Activated CD4-positive, alpha-beta T cell treated with anti-CD3 and anti-CD28 coated beads for 24 hours (primary cell): ENCODE measurements around the gene KRTAP12-4.
"Not testable (repeated sequence)": the region's sequence is repeated elsewhere in the genome, so short reads cannot be mapped to it uniquely, and the experiment has no call there.

Experiments used
- DNase-seq, 2 donors: peaks; one replicate each; pipeline ENCODE4 v3.0.0-alpha.2; 2020; ENCODE audit warnings: low read depth in 2 of 2

Gene KRTAP12-4

GRCh38 chr21:44632067-44632466, 22.4 kb downstream of the KRTAP12-4 start:
- DNase-seq: no peak

GRCh38 chr21:44630440-44630839, 24.0 kb downstream of the KRTAP12-4 start:
- DNase-seq: no peak

- no peak for DNase-seq
These were observed 25.6 kb downstream of the KRTAP12-4 start for GRCh38 chr21:44628707-44629391.

DNA sequence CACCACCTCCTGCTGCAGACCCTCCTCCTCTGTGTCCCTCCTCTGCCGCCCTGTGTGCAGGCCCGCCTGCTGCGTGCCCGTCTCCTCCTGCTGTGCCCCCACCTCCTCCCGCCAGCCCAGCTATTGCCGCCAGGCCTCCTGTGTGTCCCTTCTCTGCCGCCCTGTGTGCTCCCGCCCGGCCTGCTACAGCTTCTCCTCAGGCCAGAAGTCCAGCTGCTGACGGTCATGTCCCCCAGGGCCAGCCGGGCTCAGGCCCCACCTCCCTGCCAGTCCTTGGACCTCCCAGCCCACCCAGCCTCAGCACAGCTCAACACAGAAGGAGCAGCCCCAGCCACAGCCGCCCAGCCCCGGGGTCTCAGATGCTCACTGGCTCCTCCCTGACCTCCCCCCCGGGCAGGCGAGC, 26.6 kb downstream of the KRTAP12-4 start:
- not testable (repeated sequence) for DNase-seq

DNA sequence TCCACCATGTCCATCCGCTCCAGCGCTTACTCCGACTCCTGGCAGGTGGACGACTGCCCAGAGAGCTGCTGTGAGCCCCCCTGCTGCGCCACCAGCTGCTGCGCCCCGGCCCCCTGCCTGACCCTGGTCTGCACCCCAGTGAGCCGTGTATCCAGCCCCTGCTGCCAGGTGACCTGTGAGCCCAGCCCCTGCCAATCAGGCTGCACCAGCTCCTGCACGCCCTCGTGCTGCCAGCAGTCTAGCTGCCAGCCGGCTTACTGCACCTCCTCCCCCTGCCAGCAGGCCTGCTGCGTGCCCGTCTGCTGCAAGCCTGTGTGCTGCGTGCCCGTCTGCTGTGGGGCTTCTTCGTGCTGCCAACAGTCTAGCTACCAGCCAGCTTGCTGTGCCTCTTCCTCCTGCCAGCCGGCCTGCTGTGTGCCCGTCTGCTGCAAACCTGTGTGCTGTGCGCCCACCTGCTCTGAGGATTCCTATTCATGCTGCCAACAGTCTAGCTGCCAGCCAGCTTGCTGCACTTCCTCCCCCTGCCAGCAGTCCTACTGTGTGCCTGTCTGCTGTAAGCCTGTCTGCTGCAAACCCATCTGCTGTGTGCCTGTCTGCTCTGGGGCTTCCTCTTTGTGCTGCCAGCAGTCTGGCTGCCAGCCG, 27.2 kb downstream of the KRTAP12-4 start:
- not testable (repeated sequence) for DNase-seq

- no peak for DNase-seq
These were observed 27.8 kb downstream of the KRTAP12-4 start, which contains the start of gene KRTAP10-9 for GRCh38 chr21:44626673-44627143. KRTAP10-9 (plus strand) TSS chr21:44627093; CDS start chr21:44627172, 79 bp downstream.

- DNase-seq: no peak
These were observed 28.2 kb downstream of the KRTAP12-4 start for GRCh38 chr21:44626262-44626661.

GRCh38 chr21:44625756-44626155, 28.7 kb downstream of the KRTAP12-4 start:
- no peak for DNase-seq

GRCh38 chr21:44623575-44623974, 30.9 kb downstream of the KRTAP12-4 start:
- DNase-seq: no peak

DNA sequence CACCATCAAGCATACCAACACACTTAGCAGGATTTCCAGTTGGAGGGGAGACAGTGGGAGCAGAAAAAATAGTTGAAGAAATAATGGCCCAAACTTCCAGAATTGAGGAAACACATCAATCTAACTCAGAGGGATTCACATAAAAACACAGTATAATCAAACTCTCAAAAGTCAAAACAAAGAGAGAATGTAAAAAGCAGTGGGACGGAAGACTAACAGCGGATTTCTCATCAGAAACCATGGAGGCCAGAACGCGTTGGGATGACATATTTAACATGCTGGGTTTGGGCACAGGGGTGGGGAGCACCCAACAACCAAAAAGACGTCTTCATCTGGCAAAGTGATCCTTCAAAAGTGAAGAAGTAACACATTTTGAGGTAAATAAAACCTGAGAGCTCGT, 34.6 kb downstream of the KRTAP12-4 start:
- DNase-seq: no peak

DNA sequence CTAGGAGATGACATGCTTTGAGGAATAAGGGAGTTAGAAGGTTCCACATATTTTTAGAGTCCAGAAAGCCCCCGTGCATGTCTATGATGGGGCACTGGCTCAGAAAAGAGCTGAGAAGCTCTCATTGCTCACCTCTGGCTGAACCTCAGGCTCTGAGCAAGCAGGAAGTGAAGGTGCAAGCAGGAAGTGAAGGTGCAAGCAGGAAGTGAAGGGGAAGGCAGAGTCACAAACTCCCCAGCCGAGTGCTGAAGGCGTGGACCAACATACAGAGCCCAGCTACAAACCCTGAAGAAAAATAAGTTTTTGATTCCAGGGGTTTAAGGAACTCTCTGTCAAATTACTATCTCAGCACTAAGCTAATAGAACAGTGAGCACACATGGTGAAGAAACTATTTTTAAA, 35.5 kb downstream of the KRTAP12-4 start:
- DNase-seq: peak; percentile 12 to 32

DNA sequence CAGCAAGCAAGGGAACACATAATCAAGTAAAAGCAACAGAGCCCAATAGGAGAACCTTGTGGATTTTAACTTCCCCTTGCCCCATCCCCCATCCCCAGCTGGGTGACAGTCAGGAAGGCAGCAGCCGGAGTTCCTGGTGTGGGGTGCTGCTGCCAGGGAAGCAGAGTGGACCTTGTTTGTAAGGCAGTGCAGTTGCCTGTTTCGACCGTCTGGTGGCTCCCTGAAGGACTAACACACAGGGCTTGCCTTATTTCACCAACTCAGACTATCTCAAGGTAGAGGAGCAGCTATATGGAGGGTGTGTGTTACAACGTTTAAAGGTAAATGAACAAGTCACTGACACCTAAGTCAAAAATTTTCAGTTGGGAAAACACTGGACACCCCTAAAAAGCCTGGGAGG, 36.0 kb downstream of the KRTAP12-4 start:
- DNase-seq: no peak

DNA sequence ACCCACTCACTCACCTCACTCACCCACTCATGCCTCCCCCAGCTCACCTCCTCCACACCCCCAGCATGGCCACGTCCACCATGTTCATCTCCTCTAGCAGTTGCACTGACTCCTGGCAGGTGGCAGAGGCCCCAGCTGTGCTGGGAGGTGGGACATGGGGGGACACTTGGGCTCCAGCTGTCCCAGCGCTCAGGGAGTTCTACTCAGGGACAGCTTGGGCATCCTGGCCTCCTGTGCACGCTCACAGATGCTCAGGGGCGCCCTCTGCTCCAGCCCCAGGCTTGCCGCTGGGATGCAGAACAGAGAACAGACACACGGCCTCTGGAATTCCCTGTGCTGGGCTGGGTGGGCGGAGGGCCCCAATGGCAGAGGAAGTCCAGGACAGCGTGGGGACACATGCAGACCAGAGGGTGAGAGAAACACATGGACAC, 37.4 kb downstream of the KRTAP12-4 start:
- no peak for DNase-seq

DNA sequence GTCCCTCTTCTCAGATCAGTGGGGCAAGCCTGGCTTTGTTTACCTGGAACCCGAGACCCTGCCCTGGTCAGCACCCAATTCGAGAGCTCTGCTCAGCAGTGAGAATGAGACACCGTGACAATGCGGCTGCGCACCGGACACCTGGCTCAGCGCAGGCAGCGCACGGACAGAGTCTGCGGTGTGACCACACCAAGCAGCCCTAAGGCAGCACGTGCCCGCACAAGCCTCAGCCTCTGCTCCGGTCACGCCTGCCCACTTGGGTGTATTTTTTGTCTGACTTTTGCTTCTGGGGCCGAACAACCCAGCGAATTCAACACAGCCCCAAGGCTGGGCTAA, 37.9 kb downstream of the KRTAP12-4 start:
- no peak for DNase-seq

- no peak for DNase-seq
These were observed 38.4 kb downstream of the KRTAP12-4 start for GRCh38 chr21:44615911-44616590.

- no peak for DNase-seq
These were observed 39.0 kb downstream of the KRTAP12-4 start for GRCh38 chr21:44615466-44615865.

GRCh38 chr21:44614961-44615391, 39.5 kb downstream of the KRTAP12-4 start:
- DNase-seq: no peak

DNA sequence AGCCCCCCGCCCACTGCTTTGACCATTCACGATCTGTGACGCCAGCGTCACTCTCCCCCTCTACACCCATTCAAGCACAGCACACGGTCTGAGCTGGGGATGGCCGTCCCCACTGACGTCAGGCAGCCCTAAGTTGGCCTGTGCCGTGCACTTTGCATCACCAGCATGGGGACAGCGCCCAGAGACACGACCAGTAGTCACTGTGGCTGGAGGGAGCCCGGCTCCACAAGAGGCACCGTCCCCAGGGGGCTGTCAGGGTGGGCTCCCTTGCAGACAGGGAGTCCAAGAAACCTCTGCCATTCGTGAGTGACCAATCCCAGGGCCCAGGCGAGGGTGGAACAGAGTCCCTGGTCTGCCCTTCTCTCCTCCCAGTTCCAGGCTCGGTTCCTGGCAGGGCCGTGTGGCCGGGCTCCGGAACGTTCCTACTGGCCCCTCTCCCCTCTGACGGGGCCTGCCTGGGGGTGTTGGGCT, 40.3 kb downstream of the KRTAP12-4 start:
- DNase-seq: no peak

- no peak for DNase-seq
These were observed 40.9 kb downstream of the KRTAP12-4 start for GRCh38 chr21:44613386-44614155.

GRCh38 chr21:44612669-44613229, 41.7 kb downstream of the KRTAP12-4 start:
- no peak for DNase-seq

GRCh38 chr21:44612029-44612486, 42.4 kb downstream of the KRTAP12-4 start, which contains the start of gene KRTAP10-8:
KRTAP10-8 (plus strand) TSS chr21:44612079; CDS start chr21:44612101, 22 bp downstream.
- DNase-seq: no peak
